Neural progenitor cell (in vitro differentiated cells): ENCODE data around the gene SLC41A3.

Source experiments
- EZH2 ChIP-seq: fragments of 200-600 bp; sonication (generic); IDR thresholded peaks from 2 replicates; pipeline ENCODE4 v1.6.1; 2017; ENCODE audit warnings: antibody characterized with exemption, mild to moderate bottlenecking, moderate library complexity
- TF ChIP-seq, protein P1 (sequence below): fragments of 200-600 bp; sonication (generic); IDR thresholded peaks from 2 replicates; pipeline ENCODE4 v1.5.1; 2017; ENCODE audit warnings: antibody characterized with exemption, mild to moderate bottlenecking

DNA sequence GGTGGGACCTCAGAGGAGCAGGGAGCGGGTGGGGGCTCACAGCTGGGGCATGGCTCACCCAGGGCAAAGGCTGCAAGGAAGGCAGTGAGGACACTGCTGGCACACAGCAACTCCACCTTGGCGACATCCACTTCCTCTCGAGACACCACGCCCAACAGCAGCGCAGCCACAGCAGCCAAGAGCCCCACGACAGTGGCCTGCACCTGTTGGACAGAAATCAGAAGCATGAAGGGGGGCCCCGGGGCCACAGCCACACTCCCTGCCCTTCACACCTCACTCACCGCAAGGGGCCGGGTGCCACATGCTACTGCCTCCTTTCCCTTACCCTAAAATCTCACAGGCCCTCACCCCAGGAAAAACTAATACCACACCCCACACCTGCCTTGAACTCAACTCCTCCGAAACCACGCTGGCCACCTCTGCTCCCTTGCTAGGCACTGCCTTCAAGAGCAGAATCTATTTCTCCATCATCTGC is 57.6 kb downstream of the SLC41A3 start:
- TF ChIP-seq, protein P1, sequence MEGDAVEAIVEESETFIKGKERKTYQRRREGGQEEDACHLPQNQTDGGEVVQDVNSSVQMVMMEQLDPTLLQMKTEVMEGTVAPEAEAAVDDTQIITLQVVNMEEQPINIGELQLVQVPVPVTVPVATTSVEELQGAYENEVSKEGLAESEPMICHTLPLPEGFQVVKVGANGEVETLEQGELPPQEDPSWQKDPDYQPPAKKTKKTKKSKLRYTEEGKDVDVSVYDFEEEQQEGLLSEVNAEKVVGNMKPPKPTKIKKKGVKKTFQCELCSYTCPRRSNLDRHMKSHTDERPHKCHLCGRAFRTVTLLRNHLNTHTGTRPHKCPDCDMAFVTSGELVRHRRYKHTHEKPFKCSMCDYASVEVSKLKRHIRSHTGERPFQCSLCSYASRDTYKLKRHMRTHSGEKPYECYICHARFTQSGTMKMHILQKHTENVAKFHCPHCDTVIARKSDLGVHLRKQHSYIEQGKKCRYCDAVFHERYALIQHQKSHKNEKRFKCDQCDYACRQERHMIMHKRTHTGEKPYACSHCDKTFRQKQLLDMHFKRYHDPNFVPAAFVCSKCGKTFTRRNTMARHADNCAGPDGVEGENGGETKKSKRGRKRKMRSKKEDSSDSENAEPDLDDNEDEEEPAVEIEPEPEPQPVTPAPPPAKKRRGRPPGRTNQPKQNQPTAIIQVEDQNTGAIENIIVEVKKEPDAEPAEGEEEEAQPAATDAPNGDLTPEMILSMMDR, result no peak
- no peak for TF ChIP-seq EZH2
